Thyroid gland (tissue), 4 donors: ENCODE data around the gene COG5.

ENCODE experiments used
- POLR2A ChIP-seq, 2 donors: fragments of 450-650 bp; IDR thresholded peaks; one replicate each; pipeline ENCODE4 v1.6.1; 2017; ENCODE audit warnings: antibody characterized with exemption in 2 of 2, mild to moderate bottlenecking in 2 of 2, moderate library complexity in 1 of 2
- TF ChIP-seq, protein P1 (sequence below), 6 experiments: fragments of 200-600 bp in 3 of 6; fragments of 450-650 bp in 3 of 6; sonication (generic) in 3 of 6; IDR thresholded peaks; one replicate each; pipeline ENCODE4 v1.5.1; 2016 to 2019; ENCODE audit warnings: antibody characterized with exemption in 6 of 6, mild to moderate bottlenecking in 2 of 6, inconsistent platforms in 1 of 6, moderate library complexity in 1 of 6

DNA sequence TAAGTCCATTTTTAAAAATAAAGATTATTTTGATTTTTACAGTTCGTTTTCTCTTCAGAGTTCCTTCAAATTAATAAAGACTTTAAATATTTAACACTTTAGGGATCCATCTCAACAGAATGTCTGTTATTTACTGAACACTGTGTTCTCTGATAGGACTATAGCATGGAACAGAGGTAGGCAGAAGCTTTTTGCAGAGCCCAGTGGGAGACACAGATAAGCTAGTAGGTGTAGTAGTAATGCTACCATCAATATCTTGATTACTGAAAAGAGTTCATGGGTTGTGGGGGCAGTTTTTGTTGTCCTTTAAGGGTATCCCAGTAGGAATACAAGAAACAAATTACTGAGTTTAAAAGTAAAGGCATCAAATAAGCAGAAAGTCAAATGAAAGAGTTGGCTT lies 254.4 kb downstream of the COG5 start:
- TF ChIP-seq POLR2A (IDR thresholded peaks at IDR 0.05), result no peak
- TF ChIP-seq, protein P1, sequence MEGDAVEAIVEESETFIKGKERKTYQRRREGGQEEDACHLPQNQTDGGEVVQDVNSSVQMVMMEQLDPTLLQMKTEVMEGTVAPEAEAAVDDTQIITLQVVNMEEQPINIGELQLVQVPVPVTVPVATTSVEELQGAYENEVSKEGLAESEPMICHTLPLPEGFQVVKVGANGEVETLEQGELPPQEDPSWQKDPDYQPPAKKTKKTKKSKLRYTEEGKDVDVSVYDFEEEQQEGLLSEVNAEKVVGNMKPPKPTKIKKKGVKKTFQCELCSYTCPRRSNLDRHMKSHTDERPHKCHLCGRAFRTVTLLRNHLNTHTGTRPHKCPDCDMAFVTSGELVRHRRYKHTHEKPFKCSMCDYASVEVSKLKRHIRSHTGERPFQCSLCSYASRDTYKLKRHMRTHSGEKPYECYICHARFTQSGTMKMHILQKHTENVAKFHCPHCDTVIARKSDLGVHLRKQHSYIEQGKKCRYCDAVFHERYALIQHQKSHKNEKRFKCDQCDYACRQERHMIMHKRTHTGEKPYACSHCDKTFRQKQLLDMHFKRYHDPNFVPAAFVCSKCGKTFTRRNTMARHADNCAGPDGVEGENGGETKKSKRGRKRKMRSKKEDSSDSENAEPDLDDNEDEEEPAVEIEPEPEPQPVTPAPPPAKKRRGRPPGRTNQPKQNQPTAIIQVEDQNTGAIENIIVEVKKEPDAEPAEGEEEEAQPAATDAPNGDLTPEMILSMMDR (IDR thresholded peaks at IDR 0.05), result no peak
